SK-N-SH (cell line): Measurements from ENCODE around the gene ARHGAP27. TPM values are rescaled to one million over a fixed set of nuclear protein-coding genes. Genes with fewer than 3 reads are reported as not detected.

Source experiments
- CTCF ChIA-PET: fragments of 300-600, 350-600 bp; formaldehyde crosslinking; extraction: SDS; loops from one replicate; lab custom pipeline; 2021; lab: Yijun Ruan, JAX
- POLR2A ChIA-PET: fragments of 350-600 bp; sonication (Branson Sonifier 250); formaldehyde crosslinking; extraction: SDS; loops from one replicate; lab custom pipeline; 2020; ENCODE audit warnings: antibody characterized with exemption, inconsistent platforms; lab: Yijun Ruan, JAX
- DNase-seq: peaks from one replicate; pipeline ENCODE4 v3.0.0; 2012
- H2AFZ ChIP-seq: fragments of 200-600 bp; sonication (generic); 2 replicates; pipeline ENCODE4 v1.8.1; 2016; ENCODE audit warnings: antibody characterized with exemption, mild to moderate bottlenecking, low read depth
- H3F3A ChIP-seq: fragments of 200-600 bp; sonication (generic); replicated peaks from 2 replicates; pipeline ENCODE3; 2016; ENCODE audit warnings: antibody characterized with exemption, mild to moderate bottlenecking; ENCODE audit not compliant: insufficient read depth
- H3K27ac ChIP-seq, 2 experiments: fragments of 200-500 bp in 1 of 2; fragments of 200-600 bp in 1 of 2; sonication (Bioruptor generic) in 1 of 2; sonication (generic), shearing (Covaris generic) in 1 of 2; 2 replicates each; pipeline versions ENCODE4 v1.5.1 to v1.6.1; 2014 to 2016; ENCODE audit warnings: low read depth in 2 of 2, inconsistent platforms in 1 of 2, low read length in 1 of 2, mild to moderate bottlenecking in 1 of 2, mixed read lengths in 1 of 2
- H3K27me3 ChIP-seq: fragments of 200-600 bp; sonication (generic), shearing (Covaris generic); 2 replicates; pipeline ENCODE4 v1.6.1; 2016; ENCODE audit warnings: mixed run types; ENCODE audit not compliant: insufficient read depth
- H3K36me3 ChIP-seq, 2 experiments: fragments of 200-500 bp in 1 of 2; fragments of 200-600 bp in 1 of 2; sonication (Bioruptor generic) in 1 of 2; sonication (generic) in 1 of 2; replicated peaks in 1 of 2; 2 replicates each; pipeline versions ENCODE3 to v1.5.1; 2014 to 2016; ENCODE audit warnings: low read length in 1 of 2, mild to moderate bottlenecking in 1 of 2; ENCODE audit not compliant: insufficient read depth in 2 of 2, control insufficient read depth in 1 of 2
- H3K4me1 ChIP-seq, 2 experiments: fragments of 200-500 bp in 1 of 2; fragments of 200-600 bp in 1 of 2; sonication (Bioruptor generic) in 1 of 2; sonication (generic), shearing (Covaris generic) in 1 of 2; 2 replicates each; pipeline versions ENCODE4 v1.5.1 to v1.6.1; 2014 to 2016; ENCODE audit warnings: low read depth in 1 of 2, low read length in 1 of 2, mixed run types in 1 of 2; ENCODE audit not compliant: insufficient read depth in 2 of 2, control insufficient read depth in 1 of 2
- H3K4me2 ChIP-seq: fragments of 200-600 bp; sonication (generic), shearing (Covaris generic); 2 replicates; pipeline ENCODE4 v1.6.1; 2017; ENCODE audit warnings: mixed run types
- H3K4me3 ChIP-seq, 2 experiments: fragments of 200-500 bp in 1 of 2; fragments of 200-600 bp in 1 of 2; sonication (Bioruptor generic) in 1 of 2; sonication (generic), shearing (Covaris generic) in 1 of 2; 2 replicates each; pipeline versions ENCODE4 v1.5.1 to v1.8.1; 2014 to 2016; ENCODE audit warnings: low read depth in 2 of 2, inconsistent platforms in 1 of 2, low read length in 1 of 2, mild to moderate bottlenecking in 1 of 2, mixed read lengths in 1 of 2, moderate library complexity in 1 of 2
- H3K79me2 ChIP-seq: fragments of 200-600 bp; sonication (generic); 2 replicates; pipeline ENCODE4 v1.8.1; 2017; ENCODE audit warnings: mild to moderate bottlenecking; ENCODE audit not compliant: insufficient read depth
- H3K9ac ChIP-seq: fragments of 200-600 bp; sonication (generic); 2 replicates; pipeline ENCODE4 v1.6.1; 2017; ENCODE audit warnings: mixed run types
- H3K9me2 ChIP-seq: fragments of 200-600 bp; sonication (generic); 2 replicates; pipeline ENCODE4 v1.6.1; 2017; ENCODE audit warnings: mixed run types
- H3K9me3 ChIP-seq: fragments of 200-600 bp; sonication (generic); 2 replicates; pipeline ENCODE4 v1.6.1; 2017; ENCODE audit warnings: mixed run types, mild to moderate bottlenecking, moderate library complexity
- H4K20me1 ChIP-seq: fragments of 200-600 bp; sonication (generic); 2 replicates; pipeline ENCODE4 v1.6.1; 2017; ENCODE audit warnings: mild to moderate bottlenecking, mixed run types; ENCODE audit not compliant: insufficient read depth
- CHD2 ChIP-seq: fragments of 150-350 bp; IDR thresholded peaks from 2 replicates; pipeline ENCODE4 v1.6.1; 2018; ENCODE audit warnings: low read length; ENCODE audit not compliant: partially characterized antibody
- CTCF ChIP-seq: fragments of 200-600 bp; sonication (generic); IDR thresholded peaks from 2 replicates; pipeline ENCODE4 v1.6.1; 2017; ENCODE audit warnings: antibody characterized with exemption, mild to moderate bottlenecking, moderate library complexity
- EP300 ChIP-seq, 2 experiments: IDR thresholded peaks; 2 replicates each; pipeline versions ENCODE4 v1.4.0 to v1.6.1; 2012; ENCODE audit warnings: borderline replicate concordance in 1 of 2, low read depth in 1 of 2, low read length in 1 of 2
- GABPA ChIP-seq: IDR thresholded peaks from 2 replicates; pipeline ENCODE4 v1.4.0; 2012; ENCODE audit warnings: low read depth, mild to moderate bottlenecking
- JUND ChIP-seq: IDR thresholded peaks from 2 replicates; pipeline ENCODE4 v1.4.0; 2012
- MAX ChIP-seq: IDR thresholded peaks from 2 replicates; pipeline ENCODE4 v1.4.0; 2012; ENCODE audit warnings: low read depth
- MEF2A ChIP-seq: IDR thresholded peaks from 2 replicates; pipeline ENCODE4 v1.4.0; 2012; ENCODE audit warnings: low read depth, borderline replicate concordance
- MXI1 ChIP-seq: IDR thresholded peaks from 2 replicates; pipeline ENCODE4 v1.6.1; 2012; ENCODE audit warnings: mild to moderate bottlenecking, low read depth, low read length, improper control_type of control experiment
- NFIC ChIP-seq: IDR thresholded peaks from 2 replicates; pipeline ENCODE4 v1.4.0; 2012; ENCODE audit warnings: borderline replicate concordance
- NRF1 ChIP-seq: IDR thresholded peaks from 2 replicates; pipeline ENCODE4 v1.6.1; 2012; ENCODE audit warnings: low read depth, mild to moderate bottlenecking, low read length
- PBX3 ChIP-seq: IDR thresholded peaks from 2 replicates; pipeline ENCODE4; 2012
- POLR2AphosphoS5 ChIP-seq: IDR thresholded peaks from 2 replicates; pipeline ENCODE4 v1.6.1; 2012; ENCODE audit warnings: low read depth, low read length
- RAD21 ChIP-seq: IDR thresholded peaks from 2 replicates; pipeline ENCODE4 v1.6.1; 2012; ENCODE audit warnings: mild to moderate bottlenecking, low read length
- RCOR1 ChIP-seq: fragments of 150-350 bp; IDR thresholded peaks from 2 replicates; pipeline ENCODE4 v1.6.1; 2017; ENCODE audit warnings: antibody characterized with exemption, low read length
- REST ChIP-seq: IDR thresholded peaks from 2 replicates; pipeline ENCODE4 v1.6.1; 2012; ENCODE audit warnings: mild to moderate bottlenecking, low read depth, low read length, moderate library complexity
- TAF1 ChIP-seq: IDR thresholded peaks from 2 replicates; pipeline ENCODE4 v1.6.1; 2012; ENCODE audit warnings: low read depth, mild to moderate bottlenecking, low read length, moderate library complexity, borderline replicate concordance
- USF2 ChIP-seq: fragments of 150-350 bp; IDR thresholded peaks from 2 replicates; pipeline ENCODE4 v1.6.1; 2017; ENCODE audit warnings: antibody characterized with exemption, low read length, low read depth, borderline replicate concordance
- WGBS: methylation state at CpG from one replicate; pipeline ENCODE4 v1.1.6; 2017; ENCODE audit warnings: low lambda C conversion rate; 5-methylcytosine and 5-hydroxymethylcytosine counted together
- polyA plus RNA-seq, 3 experiments: library from polyadenylated mRNA; depleted of rRNA; stranded (reverse); fragments of >200 nt; gene quantifications; 2 replicates each; pipeline ENCODE4 v1.2.3, GENCODE V29; 2012

Gene ARHGAP27
- polyA plus RNA-seq, 1 of the 3 experiments (the other 2 are of a cell fraction), result 2.1 TPM

- TF ChIP-seq MAX (no peak), TAF1 (no peak), POLR2AphosphoS5 (no peak), JUND (no peak), EP300 (IDR thresholded peaks at IDR 0.05; ENCODE audit: borderline replicate concordance in 1 of 2, low read depth in 1 of 2, low read length in 1 of 2) (no peak), MXI1 (peak; percentile 35; the same call in 1 of the 2 replicates), USF2 (no peak), PBX3 (no peak), RCOR1 (0 out of 2 replicates have a peak, but pooled peaks have one; percentile 32), RAD21 (peak; percentile 83), GABPA (no peak), MEF2A (no peak), CTCF (peak; percentile 76), NRF1 (no peak)
Observed at GRCh38 chr17:45394913-45395568, 37.6 kb downstream of the ARHGAP27 start (continued).

GRCh38 chr17:45394564-45394912, 38.1 kb downstream of the ARHGAP27 start:
- Histone ChIP-seq H3K27ac (no peak overlapping the region), H3K9ac (no peak overlapping the region), H3K36me3 (no peaks in the 10 kb centered on the region), H3K4me2 (no peak overlapping the region), H3F3A (no peaks in the 10 kb centered on the region), H3K4me1 (peaks cover 0 to 8% of the 10 kb centered on the region in 2 experiments; a peak in 1 of 4 replicates), H3K9me3 (no peaks in the 10 kb centered on the region), H3K4me3 (no peak overlapping the region), H3K27me3 (no peaks in the 10 kb centered on the region), H3K79me2 (no peaks in the 10 kb centered on the region), H3K9me2 (no peaks in the 10 kb centered on the region), H4K20me1 (no peaks in the 10 kb centered on the region), H2AFZ (0 out of 2 replicates have a peak overlapping the region, but pooled peaks have one; percentile 77)
- no peak for DNase-seq
- 100% methylated on average over 1 of the region's 4 CpGs for WGBS
- ChIA-PET CTCF (interaction anchor here (0.7 to 15.6 kb wide), 29 partner anchors 10 to 464 kb away, joined by 3 to 260 read pairs (median 4); partner anchors contain the start of genes ACBD4 and FMNL1), POLR2A (no interaction called here)
- no peak for TF ChIP-seq CHD2
- no peak for TF ChIP-seq REST
- TF ChIP-seq NFIC, result no peak
- TF ChIP-seq USF2, result no peak
